ENCODE measurements around the gene GPR150.

DNA sequence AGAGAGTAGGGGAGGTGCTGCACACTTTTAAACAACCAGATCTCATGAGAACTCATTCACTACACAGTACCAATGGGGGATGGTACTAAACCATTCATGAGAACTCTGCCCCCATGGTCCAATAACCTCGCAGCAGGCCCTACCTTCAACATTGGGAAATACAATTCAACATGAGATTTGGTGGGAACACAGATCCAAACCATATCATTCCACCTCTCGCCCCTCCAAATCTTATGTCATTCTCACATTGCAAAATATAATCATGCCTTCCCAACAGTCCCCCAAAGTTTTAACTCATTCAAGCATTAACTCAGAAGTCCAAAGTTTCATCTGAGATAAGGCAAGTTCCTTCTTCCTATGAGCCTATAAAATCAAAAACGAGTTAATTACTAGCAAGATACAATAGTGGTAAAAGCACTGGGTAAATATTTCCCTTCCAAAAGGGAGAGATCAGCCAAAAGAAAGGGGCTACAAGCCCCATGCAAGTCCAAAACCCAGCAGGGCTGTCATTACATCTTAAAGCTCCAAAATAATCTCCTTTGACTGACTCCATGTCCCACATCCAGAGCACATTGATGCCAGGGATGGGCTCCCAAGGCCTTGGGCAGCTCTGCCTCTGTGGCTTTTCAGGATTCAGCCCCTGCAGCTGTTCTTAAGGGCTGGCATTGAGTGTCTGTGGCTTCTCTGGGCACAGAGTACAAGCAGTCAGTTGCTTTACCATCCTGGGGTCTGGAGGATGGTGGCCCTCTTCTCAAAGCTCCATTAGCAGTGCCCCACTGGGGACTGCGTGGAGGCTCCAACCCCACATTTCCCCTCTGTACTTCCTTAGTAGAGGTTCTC is 8.3 kb downstream of the GPR150 start:
- TF ChIP-seq, protein P1, sequence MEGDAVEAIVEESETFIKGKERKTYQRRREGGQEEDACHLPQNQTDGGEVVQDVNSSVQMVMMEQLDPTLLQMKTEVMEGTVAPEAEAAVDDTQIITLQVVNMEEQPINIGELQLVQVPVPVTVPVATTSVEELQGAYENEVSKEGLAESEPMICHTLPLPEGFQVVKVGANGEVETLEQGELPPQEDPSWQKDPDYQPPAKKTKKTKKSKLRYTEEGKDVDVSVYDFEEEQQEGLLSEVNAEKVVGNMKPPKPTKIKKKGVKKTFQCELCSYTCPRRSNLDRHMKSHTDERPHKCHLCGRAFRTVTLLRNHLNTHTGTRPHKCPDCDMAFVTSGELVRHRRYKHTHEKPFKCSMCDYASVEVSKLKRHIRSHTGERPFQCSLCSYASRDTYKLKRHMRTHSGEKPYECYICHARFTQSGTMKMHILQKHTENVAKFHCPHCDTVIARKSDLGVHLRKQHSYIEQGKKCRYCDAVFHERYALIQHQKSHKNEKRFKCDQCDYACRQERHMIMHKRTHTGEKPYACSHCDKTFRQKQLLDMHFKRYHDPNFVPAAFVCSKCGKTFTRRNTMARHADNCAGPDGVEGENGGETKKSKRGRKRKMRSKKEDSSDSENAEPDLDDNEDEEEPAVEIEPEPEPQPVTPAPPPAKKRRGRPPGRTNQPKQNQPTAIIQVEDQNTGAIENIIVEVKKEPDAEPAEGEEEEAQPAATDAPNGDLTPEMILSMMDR (conservative IDR thresholded peaks at IDR 0.05; ENCODE audit: low read depth in 2 of 2), result no peak
- TF ChIP-seq STAT1 (IDR thresholded peaks at IDR 0.05; ENCODE audit: unreplicated experiment) (no peak), EZH2phosphoT487 (IDR thresholded peaks at IDR 0.05; ENCODE audit: unreplicated experiment) (no peak), CREB1 (CRISPR knock-in tag; IDR thresholded peaks at IDR 0.05; ENCODE audit: low read depth) (no peak), EZH2 (IDR thresholded peaks at IDR 0.05; ENCODE audit: low read depth, unreplicated experiment) (no peak), POLR2AphosphoS5 (IDR thresholded peaks at IDR 0.05; ENCODE audit: low read depth) (no peak), JUNB (IDR thresholded peaks at IDR 0.05; ENCODE audit: unreplicated experiment) (no peak)
- TF ChIP-seq, protein P2, sequence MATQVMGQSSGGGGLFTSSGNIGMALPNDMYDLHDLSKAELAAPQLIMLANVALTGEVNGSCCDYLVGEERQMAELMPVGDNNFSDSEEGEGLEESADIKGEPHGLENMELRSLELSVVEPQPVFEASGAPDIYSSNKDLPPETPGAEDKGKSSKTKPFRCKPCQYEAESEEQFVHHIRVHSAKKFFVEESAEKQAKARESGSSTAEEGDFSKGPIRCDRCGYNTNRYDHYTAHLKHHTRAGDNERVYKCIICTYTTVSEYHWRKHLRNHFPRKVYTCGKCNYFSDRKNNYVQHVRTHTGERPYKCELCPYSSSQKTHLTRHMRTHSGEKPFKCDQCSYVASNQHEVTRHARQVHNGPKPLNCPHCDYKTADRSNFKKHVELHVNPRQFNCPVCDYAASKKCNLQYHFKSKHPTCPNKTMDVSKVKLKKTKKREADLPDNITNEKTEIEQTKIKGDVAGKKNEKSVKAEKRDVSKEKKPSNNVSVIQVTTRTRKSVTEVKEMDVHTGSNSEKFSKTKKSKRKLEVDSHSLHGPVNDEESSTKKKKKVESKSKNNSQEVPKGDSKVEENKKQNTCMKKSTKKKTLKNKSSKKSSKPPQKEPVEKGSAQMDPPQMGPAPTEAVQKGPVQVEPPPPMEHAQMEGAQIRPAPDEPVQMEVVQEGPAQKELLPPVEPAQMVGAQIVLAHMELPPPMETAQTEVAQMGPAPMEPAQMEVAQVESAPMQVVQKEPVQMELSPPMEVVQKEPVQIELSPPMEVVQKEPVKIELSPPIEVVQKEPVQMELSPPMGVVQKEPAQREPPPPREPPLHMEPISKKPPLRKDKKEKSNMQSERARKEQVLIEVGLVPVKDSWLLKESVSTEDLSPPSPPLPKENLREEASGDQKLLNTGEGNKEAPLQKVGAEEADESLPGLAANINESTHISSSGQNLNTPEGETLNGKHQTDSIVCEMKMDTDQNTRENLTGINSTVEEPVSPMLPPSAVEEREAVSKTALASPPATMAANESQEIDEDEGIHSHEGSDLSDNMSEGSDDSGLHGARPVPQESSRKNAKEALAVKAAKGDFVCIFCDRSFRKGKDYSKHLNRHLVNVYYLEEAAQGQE (IDR thresholded peaks at IDR 0.05; ENCODE audit: unreplicated experiment), result no peak
- TF ChIP-seq, protein P3, sequence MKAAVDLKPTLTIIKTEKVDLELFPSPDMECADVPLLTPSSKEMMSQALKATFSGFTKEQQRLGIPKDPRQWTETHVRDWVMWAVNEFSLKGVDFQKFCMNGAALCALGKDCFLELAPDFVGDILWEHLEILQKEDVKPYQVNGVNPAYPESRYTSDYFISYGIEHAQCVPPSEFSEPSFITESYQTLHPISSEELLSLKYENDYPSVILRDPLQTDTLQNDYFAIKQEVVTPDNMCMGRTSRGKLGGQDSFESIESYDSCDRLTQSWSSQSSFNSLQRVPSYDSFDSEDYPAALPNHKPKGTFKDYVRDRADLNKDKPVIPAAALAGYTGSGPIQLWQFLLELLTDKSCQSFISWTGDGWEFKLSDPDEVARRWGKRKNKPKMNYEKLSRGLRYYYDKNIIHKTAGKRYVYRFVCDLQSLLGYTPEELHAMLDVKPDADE (IDR thresholded peaks at IDR 0.05), result no peak
